AG04449 (cell line): Measurements from ENCODE around the gene STAT4.

Source experiments
- CTCF ChIA-PET: fragments of 350-600 bp; formaldehyde crosslinking; extraction: SDS; loops from one replicate; lab custom pipeline; 2021; ENCODE audit warnings: antibody characterized with exemption; lab: Yijun Ruan, JAX
- POLR2A ChIA-PET: fragments of 400-600, 350-600 bp; formaldehyde crosslinking; extraction: SDS; loops from one replicate; lab custom pipeline; 2020; ENCODE audit warnings: antibody characterized with exemption, inconsistent platforms; lab: Yijun Ruan, JAX
- DNase-seq: peaks from one replicate; pipeline ENCODE4 v3.0.0-alpha.2; 2010; ENCODE audit warnings: low read depth, low spot score
- H3K4me3 ChIP-seq: 2 replicates; pipeline ENCODE4 v1.5.1; 2011; ENCODE audit warnings: low read depth, mild to moderate bottlenecking, control low read depth, low read length
- CTCF ChIP-seq: IDR thresholded peaks from one replicate; pipeline ENCODE4 v1.5.1; 2011; ENCODE audit warnings: mild to moderate bottlenecking, moderate library complexity, low read length, control low read depth, inconsistent platforms; ENCODE audit not compliant: insufficient read depth; ENCODE audit errors: missing control alignments

The STAT4 gene

DNA sequence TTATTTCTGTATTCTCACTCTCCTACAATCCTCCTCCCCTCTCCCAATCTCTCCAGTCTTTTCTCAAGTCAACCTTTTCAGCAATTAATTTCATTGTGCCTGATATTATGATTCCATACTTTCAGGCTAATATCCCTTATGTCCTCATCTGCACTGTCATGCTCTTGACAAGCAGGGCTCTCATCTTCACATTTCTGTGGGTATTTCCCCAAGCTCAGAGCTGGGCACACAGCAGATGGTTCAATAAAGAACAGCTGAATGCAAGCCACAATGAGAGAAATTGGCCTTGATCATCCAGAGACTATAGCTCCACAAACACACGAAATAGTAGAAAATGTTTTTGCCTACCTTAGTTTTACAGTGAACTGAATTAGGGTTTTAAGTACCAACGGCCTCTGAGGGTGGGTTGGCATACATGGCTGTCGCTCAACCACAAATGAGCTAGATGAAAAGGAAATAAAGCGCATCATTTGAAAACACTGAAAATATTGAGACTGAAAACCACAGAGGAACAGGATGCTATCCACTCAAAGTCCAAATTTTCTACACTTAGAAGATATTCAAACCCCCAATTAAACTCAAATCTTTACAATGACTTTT lies 89.3 kb downstream of the STAT4 start:
- CTCF ChIA-PET: interaction anchor here (0.6 to 5.7 kb wide), 5 partner anchors 9 to 460 kb away, joined by 3 to 61 read pairs (median 4); no protein-coding TSS in a partner anchor
- POLR2A ChIA-PET: interaction anchor here (0.7 kb wide), 1 partner anchor 13 kb away, joined by 4 read pairs; no protein-coding TSS in a partner anchor
- no peak for DNase-seq
- H3K4me3 ChIP-seq: no peak overlapping the region
- TF ChIP-seq CTCF: no peak

DNA sequence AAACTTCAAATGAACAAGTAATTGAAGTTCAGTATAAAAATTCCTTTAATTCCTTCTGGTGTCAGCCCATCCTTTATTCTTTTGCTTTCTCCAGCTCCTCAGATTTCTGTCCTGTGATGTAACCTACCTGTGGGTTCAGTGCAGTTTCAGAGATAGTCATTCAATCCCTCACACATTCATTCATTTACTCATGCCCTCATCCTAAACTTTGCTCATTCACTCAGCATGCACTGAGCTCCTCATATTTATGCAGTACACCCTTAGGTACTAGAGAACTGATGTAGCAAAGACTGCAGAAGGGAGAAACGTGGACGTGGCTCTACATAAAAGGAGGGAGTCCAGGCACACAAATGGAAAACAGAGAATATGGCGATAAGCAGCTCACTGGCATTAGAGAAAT lies 91.5 kb downstream of the STAT4 start:
- ChIA-PET POLR2A (no interaction called here), CTCF (interaction anchor here (1.8 to 3.0 kb wide), 2 partner anchors 96 to 105 kb away, joined by 5 to 26 read pairs; no protein-coding TSS in a partner anchor)
- no peak overlapping the region for H3K4me3 ChIP-seq
- TF ChIP-seq CTCF: no peak
- no peak for DNase-seq

GRCh38 chr2:191056228-191056627 lies 94.6 kb downstream of the STAT4 start:
- DNase-seq: no peak
- POLR2A ChIA-PET: no interaction called here
- CTCF ChIA-PET: interaction anchor here (13.7 kb wide), 1 partner anchor 107 kb away, joined by 542 read pairs; no protein-coding TSS in a partner anchor

GRCh38 chr2:191053256-191053655 lies 97.5 kb downstream of the STAT4 start:
- ChIA-PET CTCF (interaction anchor here (1.0 to 13.7 kb wide), 31 partner anchors 11 to 501 kb away, joined by 3 to 542 read pairs (median 6); partner anchors contain the start of genes STAT1 and STAT4), POLR2A (no interaction called here)
- DNase-seq: no peak
- TF ChIP-seq CTCF: no peak
- no peak overlapping the region for H3K4me3 ChIP-seq

More at GRCh38 chr2:191056228-191056627, 94.6 kb downstream of the STAT4 start:
- no peak for TF ChIP-seq CTCF
- no peak overlapping the region for H3K4me3 ChIP-seq

DNA sequence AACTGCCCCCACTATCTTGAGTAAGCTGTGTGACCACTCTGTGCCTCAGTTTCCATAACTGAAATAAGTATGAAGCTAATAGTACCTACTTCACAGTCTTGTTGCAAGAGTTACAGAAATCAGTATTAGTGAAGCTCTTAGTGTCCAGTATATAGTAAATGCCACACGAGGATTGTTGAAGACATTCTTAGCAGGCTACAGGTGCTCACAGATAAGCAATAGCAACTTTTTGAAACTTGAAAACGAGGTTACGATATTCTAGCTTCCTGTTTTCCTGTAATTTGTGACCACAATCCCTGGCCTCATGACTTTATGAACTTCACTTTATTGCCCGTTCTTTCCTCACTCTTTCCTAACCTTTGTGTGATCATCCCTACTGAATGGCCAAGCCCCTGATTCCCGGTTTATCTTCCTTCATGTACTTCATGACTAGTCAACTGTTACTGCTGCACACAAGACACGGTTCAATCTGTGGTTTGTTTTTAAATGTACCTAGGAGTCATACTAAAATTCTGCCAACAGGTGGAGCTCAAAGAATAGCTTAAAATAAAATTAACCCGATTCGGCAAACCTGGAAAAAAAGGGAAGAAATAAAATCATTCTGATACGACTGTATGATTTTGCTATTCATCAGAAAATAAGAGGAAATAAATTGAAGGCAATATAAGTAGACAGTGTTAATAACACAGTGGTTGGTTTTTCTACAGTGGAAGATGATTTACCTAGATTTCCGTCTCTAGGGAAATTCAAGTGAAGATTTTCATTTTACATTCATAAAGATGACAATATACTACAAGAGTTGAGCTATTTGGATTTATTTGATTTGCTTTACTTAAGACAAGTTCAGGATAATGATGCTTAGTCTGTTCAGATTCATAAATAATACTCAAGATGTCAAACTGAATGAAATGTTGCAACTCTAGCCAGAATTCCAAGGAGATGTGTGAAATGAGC lies 98.7 kb downstream of the STAT4 start:
- TF ChIP-seq CTCF: peak; percentile 26
- ChIA-PET POLR2A (no interaction called here), CTCF (interaction anchor here (0.6 to 13.7 kb wide), 61 partner anchors 8 to 503 kb away, joined by 3 to 542 read pairs (median 5); partner anchors contain the start of genes STAT1 and STAT4)
- DNase-seq: no peak
- H3K4me3 ChIP-seq: no peak overlapping the region
